ACC112 (cell line): Measurements from ENCODE around the gene DCAF8.

Experiments used
- H2AFZ ChIP-seq: fragments of 200-600 bp; sonication (generic); one replicate; pipeline ENCODE4 v1.6.0; 2017; ENCODE audit warnings: antibody characterized with exemption, low read length; ENCODE audit not compliant: unreplicated experiment
- H3K27ac ChIP-seq: fragments of 200-600 bp; sonication (generic); 2 replicates; pipeline ENCODE4 v1.5.1; 2014; ENCODE audit warnings: low read depth, mild to moderate bottlenecking, antibody characterized with exemption, low read length, moderate library complexity
- H3K27me3 ChIP-seq: fragments of 200-600 bp; sonication (generic); 2 replicates; pipeline ENCODE4 v1.6.1; 2014; ENCODE audit warnings: mild to moderate bottlenecking, antibody characterized with exemption, low read length, moderate library complexity, mixed read lengths; ENCODE audit not compliant: insufficient read depth
- H3K36me3 ChIP-seq: fragments of 200-600 bp; sonication (generic); 2 replicates; pipeline ENCODE4 v1.6.1; 2016; ENCODE audit warnings: mild to moderate bottlenecking, antibody characterized with exemption, low read length, moderate library complexity, mixed read lengths; ENCODE audit not compliant: insufficient read depth
- H3K4me1 ChIP-seq: fragments of 200-600 bp; sonication (generic); one replicate; pipeline ENCODE4 v1.6.1; 2016; ENCODE audit warnings: low read length, mixed read lengths; ENCODE audit not compliant: insufficient read depth, unreplicated experiment, control insufficient read depth
- H3K4me3 ChIP-seq: fragments of 200-600 bp; sonication (generic); 2 replicates; pipeline ENCODE4 v1.5.1; 2014; ENCODE audit warnings: mild to moderate bottlenecking, low read depth, low read length
- H3K79me2 ChIP-seq: fragments of 200-600 bp; sonication (generic); one replicate; pipeline ENCODE4 v1.6.0; 2016; ENCODE audit warnings: low read length; ENCODE audit not compliant: control insufficient read depth, unreplicated experiment, insufficient read depth

Gene DCAF8

DNA sequence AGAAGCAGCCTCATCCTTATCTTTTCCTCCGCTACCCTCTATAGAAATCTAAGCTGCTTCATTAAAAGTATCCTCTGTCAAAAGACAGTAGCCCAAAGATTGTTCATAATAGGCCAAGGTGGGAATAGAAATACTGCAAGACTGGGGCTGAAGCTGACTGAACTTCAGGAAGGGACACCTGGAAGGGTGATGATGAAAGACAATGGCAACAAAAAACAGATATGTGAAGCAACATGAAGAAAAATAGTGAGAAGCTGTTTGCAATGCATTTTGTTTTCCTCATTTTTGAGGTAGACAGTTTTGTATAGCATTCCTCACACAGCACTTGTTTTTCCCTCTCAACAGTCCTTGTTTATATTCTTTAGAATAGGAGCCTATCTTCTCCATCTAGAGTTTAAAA lies 16.9 kb downstream of the DCAF8 start:
- Histone ChIP-seq H3K4me1 (peaks cover 12% of the 10 kb centered on the region), H3K27me3 (no peaks in the 10 kb centered on the region), H3K36me3 (peaks cover 9% of the 10 kb centered on the region; the same call in 1 of the 2 replicates), H3K4me3 (no peak overlapping the region), H3K27ac (no peak overlapping the region), H3K79me2 (peaks cover 26% of the 10 kb centered on the region), H2AFZ (no peak overlapping the region)

DNA sequence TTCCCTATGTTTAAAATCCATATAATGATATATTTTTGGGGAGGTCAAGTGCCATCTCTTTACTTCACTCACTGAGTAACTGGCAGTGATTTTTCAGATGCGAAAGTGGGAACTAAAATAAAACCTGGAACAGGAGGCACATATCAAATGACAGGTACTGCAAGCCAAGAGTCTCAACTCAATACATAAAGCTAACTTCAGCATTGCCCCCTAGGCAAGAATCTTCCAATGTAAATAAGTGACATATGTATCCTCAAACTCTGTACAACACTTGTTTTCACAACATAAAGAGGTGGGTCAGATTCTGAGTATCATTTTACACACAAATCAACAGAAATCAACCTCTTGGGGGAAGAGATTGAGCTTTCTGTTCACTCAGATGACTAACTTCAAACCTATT lies 18.1 kb downstream of the DCAF8 start:
- no peak overlapping the region for H3K4me3 ChIP-seq
- H3K36me3 ChIP-seq, result peaks cover 16% of the 10 kb centered on the region
- no peak overlapping the region for H2AFZ ChIP-seq
- H3K79me2 ChIP-seq, result peaks cover 26% of the 10 kb centered on the region
- H3K4me1 ChIP-seq, result peaks cover 12% of the 10 kb centered on the region
- H3K27ac ChIP-seq, result no peak overlapping the region
- no peaks in the 10 kb centered on the region for H3K27me3 ChIP-seq

GRCh38 chr1:160243767-160244166 lies 18.6 kb downstream of the DCAF8 start:
- H3K4me3 ChIP-seq, result no peak overlapping the region
- no peak overlapping the region for H3K27ac ChIP-seq
- H2AFZ ChIP-seq, result no peak overlapping the region
- H3K36me3 ChIP-seq, result peaks cover 20% of the 10 kb centered on the region
- no peaks in the 10 kb centered on the region for H3K27me3 ChIP-seq
- H3K79me2 ChIP-seq, result peaks cover 26% of the 10 kb centered on the region
- H3K4me1 ChIP-seq, result peaks cover 12% of the 10 kb centered on the region

- Histone ChIP-seq H2AFZ (no peak overlapping the region), H3K79me2 (peaks cover 9% of the 10 kb centered on the region), H3K27ac (no peak overlapping the region), H3K4me3 (no peak overlapping the region), H3K4me1 (no peaks in the 10 kb centered on the region), H3K27me3 (no peaks in the 10 kb centered on the region), H3K36me3 (peaks cover 31% of the 10 kb centered on the region)
Observed at GRCh38 chr1:160239582-160240299, 22.6 kb downstream of the DCAF8 start.

GRCh38 chr1:160238408-160238807 lies 23.9 kb downstream of the DCAF8 start:
- H3K36me3 ChIP-seq, result peaks cover 31% of the 10 kb centered on the region
- no peak overlapping the region for H3K4me3 ChIP-seq
- no peak overlapping the region for H3K27ac ChIP-seq
- no peak overlapping the region for H2AFZ ChIP-seq
- peaks cover 6% of the 10 kb centered on the region for H3K79me2 ChIP-seq
- H3K4me1 ChIP-seq, result no peaks in the 10 kb centered on the region
- no peaks in the 10 kb centered on the region for H3K27me3 ChIP-seq

DNA sequence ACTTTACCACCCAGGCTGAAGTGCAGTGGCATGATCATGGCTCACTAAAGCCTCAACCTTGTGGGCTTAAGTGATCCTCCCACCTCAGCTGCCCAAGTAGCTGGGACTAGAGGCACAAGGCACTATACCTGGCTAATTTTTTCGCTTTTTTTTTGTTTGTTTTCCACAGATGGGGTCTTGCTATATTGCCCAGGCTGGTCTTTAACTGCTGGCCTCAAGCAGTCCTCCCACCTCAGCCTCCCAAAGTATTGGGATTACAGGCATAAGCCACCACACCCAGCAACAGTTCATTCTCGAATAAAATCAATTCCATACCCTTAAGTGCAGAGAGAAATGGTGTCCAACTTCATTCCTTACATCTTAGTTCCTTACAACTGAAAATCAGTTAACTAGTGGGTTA lies 24.8 kb downstream of the DCAF8 start:
- H2AFZ ChIP-seq, result no peak overlapping the region
- no peaks in the 10 kb centered on the region for H3K4me1 ChIP-seq
- no peak overlapping the region for H3K4me3 ChIP-seq
- no peaks in the 10 kb centered on the region for H3K27me3 ChIP-seq
- H3K27ac ChIP-seq, result no peak overlapping the region
- peaks cover 3% of the 10 kb centered on the region for H3K79me2 ChIP-seq
- H3K36me3 ChIP-seq, result peaks cover 25% of the 10 kb centered on the region

DNA sequence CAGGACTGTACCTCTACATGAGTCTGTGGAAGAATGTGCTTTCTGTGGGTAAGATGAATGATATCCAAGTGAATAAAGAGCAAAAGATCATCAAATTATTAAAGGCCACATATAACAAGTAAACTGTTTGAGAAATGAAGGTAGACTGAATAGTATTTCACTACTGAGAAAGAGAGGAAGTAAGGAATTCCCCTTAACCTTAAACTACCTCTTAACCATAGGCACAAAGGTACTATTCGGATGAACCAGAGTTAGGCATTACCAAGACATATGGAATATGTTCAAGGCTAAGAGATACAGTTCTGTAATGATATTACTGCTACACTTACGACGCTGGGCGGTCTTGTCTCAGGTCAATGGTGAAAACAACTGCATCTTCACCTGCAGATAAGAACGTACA lies 25.5 kb downstream of the DCAF8 start:
- Histone ChIP-seq H3K4me1 (no peaks in the 10 kb centered on the region), H3K36me3 (peaks cover 25% of the 10 kb centered on the region), H3K27me3 (no peaks in the 10 kb centered on the region)

GRCh38 chr1:160232911-160233310 lies 29.4 kb downstream of the DCAF8 start:
- no peaks in the 10 kb centered on the region for H3K4me1 ChIP-seq
- no peak overlapping the region for H3K4me3 ChIP-seq
- H2AFZ ChIP-seq, result no peak overlapping the region
- H3K27me3 ChIP-seq, result no peaks in the 10 kb centered on the region
- H3K27ac ChIP-seq, result no peak overlapping the region
- H3K36me3 ChIP-seq, result peaks cover 20% of the 10 kb centered on the region
- no peaks in the 10 kb centered on the region for H3K79me2 ChIP-seq

More for the DNA sequence above, 25.5 kb downstream of the DCAF8 start:
- H2AFZ ChIP-seq, result no peak overlapping the region
- H3K79me2 ChIP-seq, result no peaks in the 10 kb centered on the region
- no peak overlapping the region for H3K27ac ChIP-seq
- no peak overlapping the region for H3K4me3 ChIP-seq

- peaks cover 41% of the 10 kb centered on the region for H3K36me3 ChIP-seq
Observed at GRCh38 chr1:160228431-160228830, 33.9 kb downstream of the DCAF8 start.

DNA sequence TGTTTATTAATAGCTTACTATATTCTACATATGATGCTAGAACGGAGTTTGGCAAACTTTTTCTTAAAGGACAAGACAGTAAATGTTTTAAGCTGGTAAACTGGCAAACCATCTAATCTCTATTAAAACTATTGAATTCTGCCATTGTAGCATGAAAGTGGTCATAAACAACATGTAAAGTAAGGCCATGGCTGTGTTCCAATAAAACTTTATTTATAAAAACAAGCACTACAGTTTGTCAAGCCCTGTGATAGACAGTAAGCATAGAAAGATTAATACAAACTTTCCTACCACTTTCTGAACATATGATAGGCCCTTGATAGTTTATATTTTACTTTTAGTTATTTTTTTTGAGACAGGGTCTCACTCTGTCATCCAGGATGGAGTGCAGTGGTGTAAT lies 34.8 kb downstream of the DCAF8 start:
- H2AFZ ChIP-seq, result no peak overlapping the region
- peaks cover 47% of the 10 kb centered on the region for H3K36me3 ChIP-seq

More at GRCh38 chr1:160228431-160228830, 33.9 kb downstream of the DCAF8 start:
- no peaks in the 10 kb centered on the region for H3K27me3 ChIP-seq
- H3K27ac ChIP-seq, result no peak overlapping the region
- H3K79me2 ChIP-seq, result no peaks in the 10 kb centered on the region
- no peaks in the 10 kb centered on the region for H3K4me1 ChIP-seq
- H3K4me3 ChIP-seq, result no peak overlapping the region
- no peak overlapping the region for H2AFZ ChIP-seq

GRCh38 chr1:160227034-160227433 lies 35.3 kb downstream of the DCAF8 start:
- H3K4me1 ChIP-seq, result no peaks in the 10 kb centered on the region
- no peaks in the 10 kb centered on the region for H3K79me2 ChIP-seq
- H2AFZ ChIP-seq, result no peak overlapping the region
- H3K27me3 ChIP-seq, result no peaks in the 10 kb centered on the region
- H3K4me3 ChIP-seq, result no peak overlapping the region
- H3K27ac ChIP-seq, result no peak overlapping the region
- peaks cover 50% of the 10 kb centered on the region for H3K36me3 ChIP-seq

More for the DNA sequence above, 34.8 kb downstream of the DCAF8 start:
- H3K27me3 ChIP-seq, result no peaks in the 10 kb centered on the region
- no peaks in the 10 kb centered on the region for H3K79me2 ChIP-seq
- H3K4me3 ChIP-seq, result no peak overlapping the region
- H3K27ac ChIP-seq, result no peak overlapping the region
- H3K4me1 ChIP-seq, result no peaks in the 10 kb centered on the region
